ENCODE results near the gene COL12A1.

COL12A1 gene

GRCh38 chr6:75176076-75176582, 29.7 kb downstream of the COL12A1 start:
- no peak for DNase-seq

GRCh38 chr6:75171986-75172385, 33.9 kb downstream of the COL12A1 start:
- no peak for DNase-seq

- DNase-seq: no peak
These were observed 34.3 kb downstream of the COL12A1 start for GRCh38 chr6:75171567-75171966.

GRCh38 chr6:75170691-75171560, 34.9 kb downstream of the COL12A1 start:
- DNase-seq: no peak

GRCh38 chr6:75169689-75170586, 35.9 kb downstream of the COL12A1 start:
- no peak for DNase-seq

- no peak for DNase-seq
These were observed 38.0 kb downstream of the COL12A1 start for GRCh38 chr6:75167851-75168250.

GRCh38 chr6:75167325-75167724, 38.5 kb downstream of the COL12A1 start:
- DNase-seq: no peak

GRCh38 chr6:75166773-75167172, 39.1 kb downstream of the COL12A1 start:
- DNase-seq: no peak

GRCh38 chr6:75166236-75166635, 39.6 kb downstream of the COL12A1 start:
- DNase-seq: no peak

GRCh38 chr6:75158176-75158575, 47.7 kb downstream of the COL12A1 start:
- DNase-seq: no peak

- no peak for DNase-seq
These were observed 48.5 kb downstream of the COL12A1 start for GRCh38 chr6:75157336-75157735.

- no peak for DNase-seq
These were observed 49.5 kb downstream of the COL12A1 start for GRCh38 chr6:75156186-75156878.

- DNase-seq: no peak
These were observed 50.2 kb downstream of the COL12A1 start for GRCh38 chr6:75155631-75156030.

GRCh38 chr6:75154973-75155372, 50.9 kb downstream of the COL12A1 start:
- DNase-seq: no peak

GRCh38 chr6:75150685-75151412, 55.0 kb downstream of the COL12A1 start:
- no peak for DNase-seq

GRCh38 chr6:75149696-75150095, 56.2 kb downstream of the COL12A1 start:
- DNase-seq: no peak

GRCh38 chr6:75149240-75149639, 56.6 kb downstream of the COL12A1 start:
- DNase-seq: no peak

GRCh38 chr6:75147512-75147911, 58.3 kb downstream of the COL12A1 start:
- DNase-seq: no peak

- DNase-seq: no peak
These were observed 59.9 kb downstream of the COL12A1 start for GRCh38 chr6:75145976-75146375.

- no peak for DNase-seq
These were observed 60.6 kb downstream of the COL12A1 start for GRCh38 chr6:75145211-75145610.

GRCh38 chr6:75144386-75144785, 61.5 kb downstream of the COL12A1 start:
- no peak for DNase-seq

- DNase-seq: no peak
These were observed 62.7 kb downstream of the COL12A1 start for GRCh38 chr6:75143191-75143590.
